Loucy (cell line): ENCODE measurements around the gene FARP1.

Source experiments
- H2AFZ ChIP-seq: fragments of 200-600 bp; sonication (generic); 2 replicates; pipeline ENCODE4 v1.6.0; 2016; ENCODE audit warnings: antibody characterized with exemption, mild to moderate bottlenecking, low read length, moderate library complexity
- H3F3A ChIP-seq: fragments of 200-600 bp; 2 replicates; pipeline ENCODE4 v1.6.0; 2016; ENCODE audit warnings: antibody characterized with exemption, low read depth, mild to moderate bottlenecking
- H3K27me3 ChIP-seq: fragments of 200-600 bp; sonication (generic); 2 replicates; pipeline ENCODE4 v1.6.1; 2014; ENCODE audit warnings: low read length, mild to moderate bottlenecking; ENCODE audit not compliant: insufficient read depth, poor library complexity, severe bottlenecking
- H3K36me3 ChIP-seq: fragments of 200-600 bp; sonication (generic); 2 replicates; pipeline ENCODE4 v1.6.1; 2016; ENCODE audit warnings: low read length; ENCODE audit not compliant: insufficient read depth
- H3K4me1 ChIP-seq: fragments of 200-600 bp; sonication (generic); 2 replicates; pipeline ENCODE4 v1.5.1; 2014; ENCODE audit warnings: low read length, mild to moderate bottlenecking; ENCODE audit not compliant: insufficient read depth, poor library complexity, severe bottlenecking
- H3K4me2 ChIP-seq: fragments of 200-600 bp; sonication (generic); 2 replicates; pipeline ENCODE4 v1.6.0; 2014; ENCODE audit warnings: antibody characterized with exemption, low read length, low read depth, mild to moderate bottlenecking; ENCODE audit not compliant: poor library complexity, severe bottlenecking
- H3K4me3 ChIP-seq: fragments of 200-600 bp; sonication (generic); 2 replicates; pipeline ENCODE4 v1.5.1; 2014; ENCODE audit warnings: low read length, mild to moderate bottlenecking, mixed read lengths; ENCODE audit not compliant: poor library complexity, severe bottlenecking
- H3K79me2 ChIP-seq: fragments of 200-600 bp; sonication (generic); 2 replicates; pipeline ENCODE4 v1.6.1; 2014; ENCODE audit warnings: low read length; ENCODE audit not compliant: insufficient read depth
- H3K9ac ChIP-seq: fragments of 200-600 bp; sonication (generic); 2 replicates; pipeline ENCODE4 v1.6.0; 2014; ENCODE audit warnings: mild to moderate bottlenecking, low read depth, low read length, moderate library complexity; ENCODE audit not compliant: poor library complexity, severe bottlenecking
- H3K9me2 ChIP-seq: fragments of 200-600 bp; sonication (generic); replicated peaks from 2 replicates; pipeline ENCODE4 v1.6.1; 2016; ENCODE audit warnings: low read depth, low read length, mixed read lengths
- H3K9me3 ChIP-seq: fragments of 200-600 bp; sonication (generic); 2 replicates; pipeline ENCODE4 v1.6.1; 2014; ENCODE audit warnings: mild to moderate bottlenecking, antibody characterized with exemption, low read length, low read depth; ENCODE audit not compliant: insufficient read depth
- H4K20me1 ChIP-seq: fragments of 200-600 bp; sonication (generic); 2 replicates; pipeline ENCODE4 v1.6.0; 2014; ENCODE audit warnings: antibody characterized with exemption, low read length, mild to moderate bottlenecking; ENCODE audit not compliant: insufficient read depth, poor library complexity, severe bottlenecking
- CTCF ChIP-seq: fragments of 200-600 bp; sonication (generic); conservative IDR thresholded peaks from 2 replicates; pipeline ENCODE4 v1.5.1; 2014; ENCODE audit warnings: mild to moderate bottlenecking, antibody characterized with exemption, low read length
- EZH2phosphoT487 ChIP-seq: fragments of 200-600 bp; IDR thresholded peaks from 2 replicates; pipeline ENCODE4 v1.6.1; 2018; ENCODE audit warnings: antibody characterized with exemption, mild to moderate bottlenecking, moderate library complexity, borderline replicate concordance

FARP1 gene

GRCh38 chr13:98265692-98266551 is 123.0 kb downstream of the FARP1 start:
- Histone ChIP-seq H2AFZ (no peak overlapping the region), H3K9me2 (no peaks in the 10 kb centered on the region), H3F3A (no peaks in the 10 kb centered on the region), H3K79me2 (no peaks in the 10 kb centered on the region), H3K27me3 (no peaks in the 10 kb centered on the region), H3K9me3 (peaks cover 2% of the 10 kb centered on the region; the same call in 1 of the 2 replicates), H4K20me1 (no peaks in the 10 kb centered on the region), H3K4me3 (no peak overlapping the region), H3K4me2 (no peak overlapping the region), H3K4me1 (no peaks in the 10 kb centered on the region), H3K9ac (no peak overlapping the region), H3K36me3 (no peaks in the 10 kb centered on the region)
- TF ChIP-seq EZH2phosphoT487 (no peak), CTCF (no peak)

GRCh38 chr13:98267080-98267912 is 124.4 kb downstream of the FARP1 start:
- no peak overlapping the region for H3K9ac ChIP-seq
- H2AFZ ChIP-seq, result no peak overlapping the region
- no peak overlapping the region for H3K4me3 ChIP-seq
- no peaks in the 10 kb centered on the region for H3K27me3 ChIP-seq
- H3K9me2 ChIP-seq, result no peaks in the 10 kb centered on the region
- H3K4me1 ChIP-seq, result no peaks in the 10 kb centered on the region
- H4K20me1 ChIP-seq, result no peaks in the 10 kb centered on the region
- no peaks in the 10 kb centered on the region for H3K36me3 ChIP-seq
- no peaks in the 10 kb centered on the region for H3K79me2 ChIP-seq
- no peaks in the 10 kb centered on the region for H3F3A ChIP-seq
- TF ChIP-seq CTCF, result no peak
- TF ChIP-seq EZH2phosphoT487, result no peak
- H3K9me3 ChIP-seq, result peaks cover 2% of the 10 kb centered on the region; the same call in 1 of the 2 replicates
- no peak overlapping the region for H3K4me2 ChIP-seq

GRCh38 chr13:98269386-98269785 is 126.5 kb downstream of the FARP1 start:
- H3K9me2 ChIP-seq, result no peaks in the 10 kb centered on the region
- TF ChIP-seq EZH2phosphoT487 (no peak), CTCF (no peak)
- no peak overlapping the region for H3K4me2 ChIP-seq
- H3K9ac ChIP-seq, result no peak overlapping the region
- H3K79me2 ChIP-seq, result no peaks in the 10 kb centered on the region
- no peaks in the 10 kb centered on the region for H3K36me3 ChIP-seq
- H3K4me3 ChIP-seq, result no peak overlapping the region
- H3K4me1 ChIP-seq, result no peaks in the 10 kb centered on the region
- H2AFZ ChIP-seq, result no peak overlapping the region
- H3K9me3 ChIP-seq, result peaks cover 2% of the 10 kb centered on the region; the same call in 1 of the 2 replicates
- no peaks in the 10 kb centered on the region for H3K27me3 ChIP-seq
- H4K20me1 ChIP-seq, result no peaks in the 10 kb centered on the region
- no peaks in the 10 kb centered on the region for H3F3A ChIP-seq
